HK-2 (cell line): Measurements from ENCODE around the gene WDR54.
"Not testable (repeated sequence)": the region's sequence is repeated elsewhere in the genome, so short reads cannot be mapped to it uniquely, and the experiment has no call there.

ENCODE experiments used
- DNase-seq: peaks from one replicate; pipeline ENCODE4 v3.0.0-alpha.2; 2018; ENCODE audit not compliant: unreplicated experiment

WDR54 gene

DNA sequence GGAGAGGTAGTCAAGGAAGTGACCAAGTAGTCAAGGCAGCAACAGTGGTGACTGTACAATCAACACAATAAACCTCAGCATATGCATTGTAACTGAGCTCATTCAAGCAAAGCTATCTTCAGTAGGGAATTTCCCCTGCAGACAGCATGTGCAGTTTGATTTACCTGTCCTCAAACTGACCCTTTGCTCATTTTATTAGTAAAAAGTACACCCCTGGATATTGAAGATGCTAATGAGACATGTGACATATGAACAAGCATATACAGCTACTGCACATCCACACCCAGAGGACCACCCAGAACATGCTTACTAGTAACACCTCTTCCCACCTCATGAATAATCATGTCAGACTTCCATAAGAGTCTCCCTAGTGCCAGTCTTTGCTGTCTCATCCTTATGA is 15.5 kb upstream of the WDR54 start:
- no peak for DNase-seq

DNA sequence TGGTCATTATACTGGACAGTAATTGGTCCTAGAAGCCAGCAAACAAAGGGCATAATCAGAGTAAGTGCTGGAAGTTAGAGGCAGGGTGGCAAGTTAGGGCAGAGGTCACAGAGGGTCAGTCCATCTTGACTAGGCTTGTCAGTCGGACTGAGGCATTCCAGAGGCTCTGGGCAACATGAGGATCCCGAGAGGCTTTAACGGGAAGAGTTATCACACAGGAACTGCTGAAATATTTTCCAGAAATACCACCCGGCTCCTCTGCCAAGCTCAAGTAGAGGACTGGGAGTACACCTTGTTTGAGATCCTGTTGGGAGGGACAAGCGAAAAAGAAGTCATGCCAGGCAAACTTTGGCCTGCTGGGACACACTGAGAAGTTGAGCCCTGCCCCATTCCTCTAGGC is 13.8 kb upstream of the WDR54 start:
- DNase-seq: no peak

DNA sequence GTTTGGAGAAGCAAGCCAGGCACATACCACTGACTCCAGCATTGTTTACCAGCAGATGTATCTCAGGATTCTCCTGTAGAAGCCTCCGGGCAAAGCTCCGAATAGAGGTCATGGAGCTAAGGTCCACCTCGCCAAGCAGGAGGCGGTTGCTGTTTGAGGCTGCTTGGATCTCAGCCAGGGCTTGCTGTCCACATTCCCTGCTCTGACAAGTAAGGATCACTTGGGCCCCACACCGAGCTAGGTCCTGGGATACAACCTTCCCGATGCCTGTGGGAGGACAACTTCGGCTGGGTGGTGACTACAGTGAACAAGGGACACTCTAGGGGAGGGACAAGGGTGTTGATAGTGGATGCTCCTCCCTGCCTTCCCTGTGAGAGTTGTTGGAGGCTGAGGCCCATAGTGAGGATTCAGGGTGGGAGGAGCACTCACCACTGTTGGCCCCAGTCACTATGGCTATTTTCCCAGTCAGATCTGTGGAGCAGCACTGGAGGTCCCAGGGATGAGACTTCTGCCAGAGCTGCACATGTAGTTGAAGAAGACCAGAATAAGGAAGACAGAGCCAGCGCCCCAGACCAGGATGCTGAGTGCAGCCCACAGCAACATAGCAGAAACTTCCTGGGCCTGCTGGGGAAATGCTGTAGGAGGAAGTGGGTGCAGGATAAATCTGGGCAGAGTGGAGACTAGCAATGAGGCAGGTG is 8.4 kb upstream of the WDR54 start:
- no peak for DNase-seq

DNA sequence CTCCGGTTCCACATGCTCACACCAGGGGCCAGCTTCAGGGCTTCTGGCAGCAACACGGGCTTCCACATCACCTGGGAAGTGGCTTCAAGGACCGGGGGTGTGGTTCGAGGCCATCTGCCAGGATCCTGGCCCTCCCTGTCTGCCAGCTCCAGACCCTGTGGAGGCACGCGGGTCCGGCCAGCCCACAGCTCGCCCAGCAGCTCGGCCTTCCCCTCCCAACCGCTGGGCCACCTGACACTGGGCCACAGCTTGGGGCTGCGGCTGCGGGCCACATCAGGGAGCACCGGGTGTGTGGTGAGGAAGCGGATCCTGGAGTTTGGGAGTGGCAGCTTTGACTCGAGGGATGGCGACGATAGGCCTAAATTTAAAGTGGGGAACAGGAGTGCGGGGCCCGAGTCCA is 7.1 kb upstream of the WDR54 start:
- DNase-seq: no peak

DNA sequence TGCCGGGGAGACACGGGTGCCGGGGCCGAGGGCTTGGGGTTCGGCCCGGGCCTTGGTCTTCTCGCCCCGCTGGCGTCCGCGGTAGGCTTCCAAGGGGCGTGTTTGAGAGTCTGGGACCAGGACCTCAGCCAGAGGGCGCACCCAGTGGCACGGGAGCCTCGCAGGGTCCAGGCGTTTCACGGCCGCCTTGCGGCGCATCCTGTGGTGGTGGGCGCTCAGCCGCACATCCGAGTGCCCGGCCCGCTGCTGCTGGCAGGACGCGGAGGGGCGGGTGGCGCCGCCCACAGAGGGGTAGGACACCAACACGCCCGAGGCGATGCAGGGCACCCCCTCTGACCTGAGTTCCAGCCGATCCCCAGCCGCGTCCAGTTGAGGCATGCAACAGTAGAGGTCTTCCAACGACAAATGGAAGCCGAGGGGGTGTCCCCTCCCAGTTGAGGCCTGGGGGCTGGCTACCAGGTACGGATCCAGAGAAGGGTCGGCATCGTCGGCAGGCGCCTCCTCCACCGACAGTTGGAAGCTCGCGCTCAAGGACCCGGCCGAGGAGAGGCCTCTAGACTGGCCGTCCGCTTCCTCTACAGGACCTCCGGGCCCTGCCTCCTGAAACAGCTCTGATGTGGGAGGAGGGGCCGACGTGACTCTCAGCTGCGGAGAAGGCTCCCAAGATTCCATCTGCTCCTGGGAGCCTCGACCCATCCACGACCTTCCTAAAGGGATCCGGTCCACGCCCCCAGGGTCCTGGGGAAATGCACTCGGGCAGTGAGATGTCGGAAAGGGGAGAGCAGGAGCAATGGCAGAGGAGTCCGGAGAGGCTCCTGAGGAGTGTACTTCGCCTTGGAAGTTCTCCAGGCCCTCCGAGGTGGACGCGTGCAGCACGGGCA is 6.4 kb upstream of the WDR54 start:
- DNase-seq: no peak

DNA sequence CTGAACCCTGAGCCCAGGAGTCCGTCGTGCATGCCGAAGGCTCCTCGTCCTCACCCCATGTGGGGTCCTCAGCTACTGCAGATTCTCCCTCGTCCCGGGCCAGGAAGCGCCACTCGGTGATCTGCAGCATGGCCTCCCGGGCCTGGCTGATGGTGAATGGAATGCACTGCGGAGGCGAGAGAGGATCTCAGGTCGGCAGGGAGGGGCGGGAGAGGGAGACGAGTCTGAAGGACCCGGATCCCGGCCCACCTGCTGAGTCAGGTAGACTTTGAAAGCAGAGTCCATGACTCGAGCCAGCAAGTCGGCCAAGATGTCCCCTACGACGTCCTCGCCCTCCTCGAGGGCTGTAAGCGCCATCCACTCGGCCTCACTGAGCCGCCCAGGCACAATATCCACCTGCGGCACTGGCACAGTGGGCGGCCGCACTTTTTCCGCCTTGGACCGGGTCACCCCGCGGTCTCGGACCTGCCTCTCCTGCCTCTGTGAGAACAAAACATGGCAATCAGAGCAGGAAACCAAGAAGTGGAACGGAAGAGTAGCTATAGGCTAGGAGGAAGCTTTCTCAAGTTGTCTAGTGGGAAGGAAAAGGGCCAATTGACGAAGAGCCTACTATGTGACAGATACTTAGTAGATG is 5.7 kb upstream of the WDR54 start:
- no peak for DNase-seq

DNA sequence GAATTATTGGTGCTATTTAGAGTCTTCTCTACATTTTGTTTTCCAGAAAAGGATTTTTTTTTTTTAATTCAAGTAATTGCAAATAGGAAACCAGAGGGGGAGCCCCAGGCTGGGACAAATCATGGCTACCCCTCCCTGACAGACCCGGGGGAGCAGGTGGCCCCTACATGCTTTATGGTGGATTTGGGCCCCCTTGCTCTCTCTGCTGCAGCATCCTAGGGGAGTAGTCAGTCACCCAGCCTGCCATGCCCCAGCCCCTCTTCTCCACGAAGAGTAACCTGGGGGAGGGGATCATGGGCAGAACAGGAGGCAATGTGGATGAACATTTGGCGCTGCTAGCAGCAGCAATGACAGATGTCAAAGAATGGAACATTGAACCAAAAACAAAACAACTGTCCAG is 4.8 kb upstream of the WDR54 start:
- no peak for DNase-seq

DNA sequence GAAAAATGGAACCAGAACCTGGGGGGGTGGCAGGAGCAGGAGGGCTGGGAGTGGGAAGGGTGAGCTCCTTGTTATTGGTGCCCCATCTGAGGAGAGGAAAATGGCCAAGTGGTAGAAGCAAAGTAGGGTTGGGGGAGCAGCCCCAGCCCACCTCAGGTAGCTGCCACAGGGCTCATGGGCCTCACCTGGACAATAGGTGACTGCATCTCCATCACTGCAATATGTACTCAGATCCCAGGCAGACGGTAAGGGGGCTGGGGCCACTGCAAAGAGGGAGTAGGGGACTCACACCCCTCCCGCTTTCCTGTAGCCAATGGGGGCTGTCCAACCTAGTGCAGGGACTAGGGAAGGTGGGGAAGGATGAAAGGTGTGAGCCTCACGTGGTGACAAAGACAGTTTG is 4.3 kb upstream of the WDR54 start:
- DNase-seq: no peak

DNA sequence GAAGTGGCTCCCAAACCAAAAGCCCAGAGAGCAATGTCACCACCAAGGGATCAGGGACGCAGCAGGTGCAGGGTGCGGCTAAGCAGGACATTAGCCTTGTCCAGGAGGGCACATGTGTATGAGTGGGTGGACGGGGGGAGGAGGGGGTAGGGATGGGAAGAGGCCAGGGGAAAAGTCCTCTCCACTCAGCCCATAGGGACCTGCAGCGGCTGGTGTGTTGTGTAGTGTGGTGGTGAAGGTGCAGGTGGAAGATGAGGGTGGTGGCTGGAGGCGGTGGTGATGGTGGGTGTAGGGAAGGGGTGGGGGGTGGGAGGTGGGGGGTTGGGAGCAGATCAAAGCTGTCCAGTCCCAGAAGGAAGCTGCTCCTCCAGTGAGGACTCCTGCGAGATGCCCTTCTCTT is 3.8 kb upstream of the WDR54 start:
- no peak for DNase-seq

DNA sequence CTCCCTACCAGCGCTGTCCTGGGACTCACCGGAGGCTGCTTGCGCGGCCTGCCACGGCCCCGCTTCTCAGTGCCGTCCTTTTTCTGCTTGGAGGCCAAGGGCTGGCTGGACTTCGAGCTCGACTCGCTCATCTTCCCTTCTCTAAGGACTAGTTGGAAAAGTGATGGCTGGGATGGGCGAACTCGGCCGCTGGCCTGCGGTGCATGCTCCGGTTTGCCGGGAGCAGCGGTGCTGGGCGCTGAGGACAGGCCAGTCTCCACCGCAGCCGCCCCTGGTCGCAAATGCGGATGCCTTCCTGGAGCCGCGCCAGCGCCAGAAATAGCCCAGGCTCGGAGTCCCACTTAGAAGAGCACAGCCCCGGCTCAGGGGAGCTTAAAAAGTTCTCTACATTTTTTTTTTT is 3.2 kb upstream of the WDR54 start:
- DNase-seq: no peak

DNA sequence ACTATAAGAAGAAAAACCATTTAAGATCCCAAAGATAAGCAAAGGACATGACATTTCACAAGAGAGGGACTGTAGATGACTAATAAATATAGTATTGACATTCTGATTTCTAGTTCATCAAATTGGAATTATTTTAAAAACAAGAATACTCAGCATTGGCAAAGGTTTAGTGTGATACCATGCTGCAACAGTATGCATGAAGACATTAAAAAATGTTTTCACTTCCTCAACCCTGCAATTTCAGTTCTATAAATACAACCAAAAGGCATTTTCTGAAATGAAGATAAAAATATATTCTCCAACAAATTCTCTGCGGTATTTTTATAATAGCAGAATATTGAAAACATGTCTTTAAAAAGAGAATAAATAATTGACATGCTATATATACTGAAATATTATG is 2.2 kb upstream of the WDR54 start:
- DNase-seq: no peak

DNA sequence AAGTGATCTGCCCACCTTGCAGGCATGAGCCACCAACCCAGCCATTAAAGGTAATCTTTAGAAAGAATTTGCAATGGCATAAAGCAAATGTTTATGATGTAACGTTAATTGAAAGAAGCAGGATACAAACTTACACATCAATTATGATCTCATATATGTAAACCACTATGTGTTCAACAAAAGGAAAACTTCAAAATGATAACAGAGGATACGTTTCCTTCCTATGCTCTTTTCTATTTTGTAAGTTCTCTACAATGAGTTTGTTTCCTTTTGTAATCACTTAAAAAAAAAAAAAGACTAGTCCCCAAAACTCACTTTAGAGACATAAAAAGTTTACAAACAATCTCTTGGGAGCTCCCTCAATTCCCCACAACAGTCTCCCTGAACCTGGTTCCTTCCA is 1.5 kb upstream of the WDR54 start:
- DNase-seq: no peak

DNA sequence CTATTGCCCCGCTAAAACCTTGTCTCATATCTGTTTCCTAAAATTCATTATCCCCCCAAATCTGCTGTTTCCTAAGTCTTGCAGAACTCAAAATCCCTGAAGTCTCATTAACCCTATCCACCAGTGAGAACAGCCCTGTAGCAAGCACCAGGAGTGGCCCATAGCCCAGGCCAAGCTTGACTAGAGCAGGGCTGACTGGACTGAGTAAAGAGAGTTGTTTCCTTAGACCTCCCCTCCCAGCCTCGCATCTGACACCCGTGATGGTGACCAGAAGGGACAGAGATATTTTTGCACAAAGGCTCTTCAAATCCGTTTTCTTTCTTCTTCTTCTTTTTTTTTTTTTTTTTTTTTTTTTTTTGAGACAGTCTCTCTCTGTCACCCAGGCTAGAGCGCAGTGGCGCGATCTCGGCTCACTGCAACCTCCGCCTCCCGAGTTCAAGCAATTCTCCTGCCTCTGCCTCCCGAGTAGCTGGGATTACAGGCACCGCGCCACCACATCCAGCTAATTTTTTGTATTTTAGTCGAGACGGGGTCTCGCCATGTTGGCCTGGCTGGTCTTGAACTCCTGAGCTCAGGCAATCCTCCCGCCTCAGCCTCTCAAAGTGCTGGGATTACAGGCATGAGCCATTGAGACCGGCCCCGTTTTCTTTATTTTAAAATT is 957 bp upstream of the WDR54 start:
- not testable (repeated sequence) for DNase-seq

DNA sequence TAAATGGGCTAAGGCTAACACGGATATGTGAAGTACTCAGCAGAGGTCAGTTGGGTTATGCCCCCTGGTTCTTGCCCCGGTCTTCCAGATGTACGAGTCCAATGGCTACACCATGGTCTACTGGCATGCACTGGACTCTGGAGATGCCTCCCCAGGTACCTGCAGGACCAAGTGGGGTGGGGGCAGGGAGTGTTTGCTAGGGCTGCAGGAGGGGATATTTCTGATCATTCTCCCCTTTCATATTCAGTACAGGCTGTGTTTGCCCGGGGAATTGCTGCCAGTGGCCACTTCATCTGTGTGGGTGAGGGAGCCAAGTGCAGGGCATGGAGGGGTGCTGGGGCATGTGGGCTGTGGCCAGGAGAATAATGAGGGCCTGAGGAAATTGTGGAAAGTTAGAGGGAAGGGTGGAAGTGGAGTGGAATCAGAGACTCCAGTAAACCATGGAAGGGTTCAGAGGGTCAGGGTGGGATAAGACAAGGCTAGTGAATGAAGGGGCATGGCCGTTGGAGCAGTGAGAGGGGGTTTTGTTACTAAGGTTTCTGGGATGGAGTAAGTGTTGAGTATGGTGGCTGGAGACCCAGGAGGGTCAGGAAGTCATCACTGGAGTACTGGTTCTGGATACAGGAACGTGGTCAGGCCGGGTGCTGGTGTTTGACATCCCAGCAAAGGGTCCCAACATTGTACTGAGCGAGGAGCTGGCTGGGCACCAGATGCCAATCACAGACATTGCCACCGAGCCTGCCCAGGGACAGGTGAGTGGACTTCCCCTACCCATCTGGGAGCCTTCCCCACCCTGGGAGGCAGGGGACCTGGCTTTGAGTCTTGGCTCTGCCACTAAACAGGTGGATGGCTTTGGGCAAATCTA is 1.9 kb downstream of the WDR54 start:
- no peak for DNase-seq

DNA sequence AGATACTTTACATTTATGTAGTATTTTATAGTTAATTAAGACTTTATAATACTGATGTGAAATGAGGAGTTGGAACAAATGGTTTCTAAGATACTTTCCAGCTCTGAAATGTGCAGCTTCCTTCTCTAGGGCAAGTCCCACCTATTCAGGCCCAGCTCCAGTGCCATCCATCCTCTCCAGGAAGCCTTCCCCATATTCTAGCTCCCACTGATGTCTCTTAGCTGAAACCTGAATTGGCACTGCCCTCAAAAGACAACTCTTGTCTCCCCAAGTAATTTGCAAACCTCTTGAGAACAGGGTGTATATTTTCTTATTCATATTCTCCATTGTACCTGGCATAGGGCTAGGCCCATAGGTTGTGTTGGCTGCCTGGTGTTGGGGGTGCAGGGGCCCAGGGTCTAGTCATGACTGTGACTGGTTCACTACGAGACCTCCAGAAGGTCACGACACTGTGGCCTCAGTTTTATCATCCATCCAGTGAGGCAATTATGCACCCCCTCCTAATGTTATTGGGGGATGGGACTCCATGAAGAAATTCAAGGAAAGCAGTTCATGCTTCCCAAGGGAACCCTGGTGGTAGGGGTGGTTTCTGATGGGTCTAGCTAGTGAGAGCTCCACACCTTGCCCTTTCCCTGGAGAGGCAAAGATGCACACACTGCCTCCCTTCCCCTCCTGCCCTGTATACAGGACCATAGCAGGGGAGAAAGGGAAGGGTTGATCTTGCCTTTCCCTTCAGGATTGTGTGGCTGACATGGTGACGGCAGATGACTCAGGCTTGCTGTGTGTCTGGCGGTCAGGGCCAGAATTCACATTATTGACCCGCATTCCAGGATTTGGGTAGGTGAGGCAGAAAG is 2.8 kb downstream of the WDR54 start:
- no peak for DNase-seq

DNA sequence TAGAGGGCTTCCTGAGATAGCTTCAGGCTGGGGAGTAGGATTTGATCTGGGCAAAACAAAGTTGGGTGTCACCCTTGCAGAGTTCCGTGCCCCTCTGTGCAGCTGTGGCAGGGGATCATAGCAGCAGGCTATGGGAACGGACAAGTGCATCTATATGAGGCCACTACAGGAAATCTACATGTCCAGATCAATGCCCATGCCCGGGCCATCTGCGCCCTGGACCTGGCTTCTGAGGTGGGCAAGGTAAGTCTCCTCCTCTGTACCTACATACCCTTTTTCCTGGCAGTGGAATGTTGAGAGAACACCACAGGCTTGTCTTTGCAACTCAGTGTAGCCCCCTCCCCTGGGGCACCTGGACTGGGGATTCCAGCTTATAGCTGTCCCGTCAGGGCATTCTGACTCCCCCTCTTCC is 3.5 kb downstream of the WDR54 start:
- DNase-seq: no peak

DNA sequence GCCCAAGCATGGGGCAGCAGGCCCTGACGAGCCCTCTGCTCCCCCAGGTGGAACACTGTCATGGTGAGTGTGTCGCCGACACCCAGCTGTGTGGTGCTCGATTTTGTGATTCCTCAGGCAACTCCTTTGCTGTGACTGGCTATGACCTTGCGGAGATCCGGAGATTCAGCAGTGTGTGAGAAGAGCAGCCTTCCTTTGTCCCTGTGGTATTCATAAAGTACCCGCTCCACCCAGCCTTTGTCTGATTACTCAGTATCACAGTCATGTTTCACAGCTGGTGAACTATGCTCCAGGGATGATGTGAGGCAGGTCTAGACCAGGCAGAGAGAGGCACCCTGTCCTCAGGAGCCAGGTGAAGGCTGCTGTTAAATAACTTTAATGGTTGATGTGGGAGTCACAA is 4.0 kb downstream of the WDR54 start:
- no peak for DNase-seq

DNA sequence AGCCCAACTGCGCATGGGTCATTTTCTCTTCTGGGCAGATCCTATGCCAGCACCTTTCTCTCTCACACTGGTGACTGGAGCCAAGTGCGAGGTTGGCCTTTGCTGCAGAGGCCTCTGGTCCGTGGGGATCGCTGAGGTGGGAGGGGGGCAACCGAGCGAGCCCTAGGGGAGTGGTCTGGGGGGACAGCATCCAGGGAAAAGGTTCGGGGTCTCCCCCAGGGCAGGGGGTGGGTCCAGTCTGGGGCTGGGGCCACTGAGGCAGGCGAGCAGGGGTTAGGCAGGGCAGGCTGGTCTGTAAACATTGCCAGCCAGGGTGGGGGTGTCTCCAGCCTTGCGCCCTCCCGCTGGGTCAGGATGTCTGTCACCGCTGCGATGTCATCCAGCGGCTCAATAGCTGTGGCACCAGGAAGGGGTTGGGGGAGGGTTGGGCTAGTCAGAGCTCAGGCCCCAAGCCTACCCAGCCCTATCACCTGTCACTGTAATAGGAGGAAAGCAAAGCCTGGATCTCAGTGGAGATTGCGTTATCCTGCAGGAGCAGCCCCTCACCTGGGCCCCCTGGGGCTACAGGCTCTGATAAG is 4.7 kb downstream of the WDR54 start:
- no peak for DNase-seq

DNA sequence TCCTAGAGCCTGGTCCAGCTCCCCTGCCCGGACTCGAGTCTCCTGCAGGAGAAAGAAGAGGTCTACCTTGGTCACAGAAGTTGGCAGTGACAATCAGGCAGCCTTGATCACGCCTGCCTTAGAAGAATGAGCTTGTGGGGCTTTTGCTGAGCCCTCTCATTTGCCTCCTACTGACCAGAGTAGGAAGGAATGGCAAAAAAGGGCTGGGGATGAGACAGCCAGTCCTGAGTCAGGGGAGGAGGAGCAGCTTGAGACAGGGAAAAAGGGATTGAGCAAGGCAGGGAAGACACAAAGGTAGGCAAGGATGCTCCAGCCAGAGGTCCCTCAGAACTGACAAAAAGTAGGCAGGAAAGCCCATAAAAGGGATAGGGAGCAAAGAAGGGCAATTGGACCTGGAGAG is 6.0 kb downstream of the WDR54 start:
- no peak for DNase-seq

DNA sequence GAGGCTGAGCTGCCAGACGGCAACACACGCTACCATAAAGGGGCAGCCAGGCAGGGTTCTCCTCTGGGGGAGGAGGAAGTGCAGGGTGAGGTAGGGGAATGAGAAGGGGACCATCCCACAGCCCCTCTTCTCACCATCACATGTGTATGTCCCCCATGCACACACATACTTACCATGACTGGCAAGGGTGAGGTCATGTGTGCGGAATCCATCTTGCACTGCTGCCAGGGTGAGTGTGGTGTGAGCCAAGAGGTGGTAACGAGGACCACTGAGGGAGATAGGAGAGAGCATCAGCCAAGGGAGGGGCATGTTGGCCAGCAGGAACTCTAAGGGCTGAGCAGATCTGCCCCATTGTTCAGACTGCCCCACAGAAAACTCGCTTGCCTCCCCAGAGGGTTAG is 7.1 kb downstream of the WDR54 start:
- DNase-seq: no peak
